Astrocyte (in vitro differentiated cells and primary cell): ENCODE results near the gene PTPRK.

Experiments used
- CTCF ChIP-seq: IDR thresholded peaks from 2 replicates; pipeline ENCODE4 v1.5.1; 2011; ENCODE audit warnings: low read depth, mild to moderate bottlenecking, inconsistent platforms, low read length, moderate library complexity; ENCODE audit not compliant: insufficient read depth
- EZH2 ChIP-seq: IDR thresholded peaks from 2 replicates; pipeline ENCODE4 v1.6.1; 2012; ENCODE audit warnings: mild to moderate bottlenecking, low read length, inconsistent platforms; ENCODE audit not compliant: insufficient read depth

GRCh38 chr6:128554302-128554701 is 33.9 kb upstream of the PTPRK start:
- TF ChIP-seq CTCF = no peak
- no peak for TF ChIP-seq EZH2
